HCT116 (cell line): ENCODE data around the gene SFXN5. TPM values are rescaled to one million over a fixed set of nuclear protein-coding genes. Genes with fewer than 3 reads are reported as not detected.
"Not testable (repeated sequence)": the region's sequence is repeated elsewhere in the genome, so short reads cannot be mapped to it uniquely, and the experiment has no call there.

Experiments
- ATAC-seq: fragments of 200-7000 bp; cut with Tn5 transposase; 2 replicates; pipeline ENCODE4 v1.9.1; 2020; ENCODE audit warnings: mild to moderate bottlenecking, moderate library complexity
- BruUV-seq: library from RNA; stranded (reverse); fragments of 400-500 nt; replicated peaks from 2 replicates; lab custom pipeline; 2021; lab: Mats Ljungman, UMichigan
- CTCF ChIA-PET: fragments of 300-600 bp; sonication (Branson Sonifier 250); formaldehyde crosslinking; loops from one replicate; lab custom pipeline; 2021; ENCODE audit warnings: antibody characterized with exemption; lab: Charles Lee
- POLR2A ChIA-PET: fragments of 300-600, 350-600 bp; sonication (Branson Sonifier 250); formaldehyde crosslinking; loops from one replicate; lab custom pipeline; 2021; ENCODE audit warnings: antibody characterized with exemption; lab: Charles Lee
- RAD21 ChIA-PET, 2 experiments: fragments of 300-600 bp; sonication (Branson Sonifier 250); formaldehyde crosslinking; loops; one replicate each; lab custom pipeline; 2023; ENCODE audit warnings: low total read pairs in 2 of 2; ENCODE audit not compliant: uncharacterized antibody in 2 of 2, unreplicated experiment in 2 of 2, low non-redundant PET in 1 of 2; lab: Charles Lee
- DNase-seq: peaks from one replicate; pipeline ENCODE4 v3.0.0-alpha.2; 2010; ENCODE audit warnings: low read depth, low spot score
- H2AFZ ChIP-seq: fragments of 200-600 bp; shearing (Covaris generic), sonication (generic); 2 replicates; pipeline ENCODE4 v1.6.1; 2017; ENCODE audit warnings: low read depth, mixed run types, mixed read lengths, antibody characterized with exemption, low read length; ENCODE audit not compliant: poor library complexity, severe bottlenecking
- H3K27ac ChIP-seq: 2 replicates; pipeline ENCODE4 v1.5.1; 2012; ENCODE audit warnings: low read depth, low read length
- H3K27me3 ChIP-seq: fragments of 200-600 bp; sonication (generic); 2 replicates; pipeline ENCODE4 v1.6.1; 2016; ENCODE audit warnings: mixed run types, low read length, mixed read lengths; ENCODE audit not compliant: insufficient read depth
- H3K36me3 ChIP-seq, 2 experiments: fragments of 200-500 bp in 1 of 2; fragments of 200-600 bp in 1 of 2; sonication (Bioruptor generic) in 1 of 2; sonication (generic) in 1 of 2; 2 replicates each; pipeline versions ENCODE4 v1.5.1 to v1.6.1; 2014 to 2016; ENCODE audit warnings: low read length in 2 of 2, inconsistent platforms in 1 of 2, mixed read lengths in 1 of 2, mixed run types in 1 of 2; ENCODE audit not compliant: insufficient read depth in 2 of 2, control insufficient read depth in 1 of 2
- H3K4me1 ChIP-seq, 2 experiments: fragments of 200-600 bp in 1 of 2; sonication (generic) in 1 of 2; 2 replicates each; pipeline versions ENCODE4 v1.5.1 to v1.6.1; 2012 to 2017; ENCODE audit warnings: low read length in 2 of 2, inconsistent platforms in 1 of 2, mild to moderate bottlenecking in 1 of 2, mixed read lengths in 1 of 2, mixed run types in 1 of 2, moderate library complexity in 1 of 2; ENCODE audit not compliant: insufficient read depth in 2 of 2, control insufficient read depth in 1 of 2
- H3K4me2 ChIP-seq: fragments of 200-600 bp; sonication (generic); 2 replicates; pipeline ENCODE4 v1.6.1; 2017; ENCODE audit warnings: mixed run types, low read length, mixed read lengths
- H3K4me3 ChIP-seq, 2 experiments: fragments of 200-600 bp in 1 of 2; sonication (generic) in 1 of 2; replicated peaks in 1 of 2; 2 replicates each; pipeline ENCODE4 v1.5.1; 2011 to 2016; ENCODE audit warnings: low read length in 2 of 2, control low read depth in 1 of 2, low read depth in 1 of 2, mild to moderate bottlenecking in 1 of 2, mixed read lengths in 1 of 2, mixed run types in 1 of 2
- H3K79me2 ChIP-seq: fragments of 200-600 bp; sonication (generic); 2 replicates; pipeline ENCODE4 v1.6.1; 2017; ENCODE audit warnings: mild to moderate bottlenecking, mixed run types, low read length, moderate library complexity, mixed read lengths; ENCODE audit not compliant: insufficient read depth
- H3K9ac ChIP-seq: fragments of 200-600 bp; sonication (generic); 2 replicates; pipeline ENCODE4 v1.6.1; 2016; ENCODE audit warnings: low read length, mixed read lengths
- H3K9me2 ChIP-seq: fragments of 200-600 bp; sonication (generic), shearing (Covaris generic); 2 replicates; pipeline ENCODE4 v1.6.1; 2017; ENCODE audit warnings: mixed run types, mild to moderate bottlenecking, moderate library complexity; ENCODE audit not compliant: insufficient read depth
- H3K9me3 ChIP-seq, 2 experiments: fragments of 200-500 bp in 1 of 2; fragments of 200-600 bp in 1 of 2; sonication (Bioruptor generic) in 1 of 2; sonication (generic) in 1 of 2; 2 replicates each; pipeline ENCODE4 v1.6.1; 2014 to 2017; ENCODE audit warnings: low read length in 2 of 2, mixed read lengths in 2 of 2, inconsistent platforms in 1 of 2, low read depth in 1 of 2, mild to moderate bottlenecking in 1 of 2, mixed run types in 1 of 2, moderate library complexity in 1 of 2; ENCODE audit not compliant: control insufficient read depth in 1 of 2, insufficient read depth in 1 of 2
- H4K20me1 ChIP-seq: fragments of 200-600 bp; sonication (generic), shearing (Covaris generic); 2 replicates; pipeline ENCODE4 v1.6.1; 2017; ENCODE audit warnings: mixed run types, mild to moderate bottlenecking, moderate library complexity; ENCODE audit not compliant: insufficient read depth
- ATF3 ChIP-seq: IDR thresholded peaks from 2 replicates; pipeline ENCODE4 v1.6.1; 2012
- CBX3 ChIP-seq: IDR thresholded peaks from 2 replicates; pipeline ENCODE4 v1.6.1; 2012; ENCODE audit warnings: low read depth
- CEBPB ChIP-seq: IDR thresholded peaks from 2 replicates; pipeline ENCODE4 v1.6.1; 2012; ENCODE audit warnings: low read depth
- EGR1 ChIP-seq: IDR thresholded peaks from 2 replicates; pipeline ENCODE4 v1.6.1; 2012; ENCODE audit warnings: low read depth
- EZH2 ChIP-seq: fragments of 200-600 bp; sonication (generic); IDR thresholded peaks from 2 replicates; pipeline ENCODE4 v1.6.1; 2017; ENCODE audit warnings: antibody characterized with exemption, mixed run types
- EZH2phosphoT487 ChIP-seq: fragments of 200-600 bp; IDR thresholded peaks from 2 replicates; pipeline ENCODE4 v1.6.1; 2018; ENCODE audit warnings: antibody characterized with exemption, borderline replicate concordance
- MAX ChIP-seq: IDR thresholded peaks from 2 replicates; pipeline ENCODE4 v1.6.1; 2012
- POLR2A ChIP-seq: IDR thresholded peaks from 2 replicates; pipeline ENCODE4 v1.7.0; 2011; ENCODE audit warnings: borderline replicate concordance; ENCODE audit not compliant: insufficient read depth, insufficient read length; ENCODE audit errors: extremely low read depth
- POLR2AphosphoS5 ChIP-seq: IDR thresholded peaks from 2 replicates; pipeline ENCODE4 v1.6.1; 2011; ENCODE audit warnings: mild to moderate bottlenecking, low read depth, low read length, moderate library complexity
- REST ChIP-seq: IDR thresholded peaks from 2 replicates; pipeline ENCODE4 v1.6.1; 2012; ENCODE audit warnings: low read depth
- SIN3A ChIP-seq: IDR thresholded peaks from 2 replicates; pipeline ENCODE4 v1.6.1; 2012; ENCODE audit warnings: low read depth
- SRF ChIP-seq: IDR thresholded peaks from 2 replicates; pipeline ENCODE4 v1.6.1; 2012; ENCODE audit warnings: low read depth
- YY1 ChIP-seq: IDR thresholded peaks from 2 replicates; pipeline ENCODE4 v1.6.1; 2011; ENCODE audit warnings: low read length, low read depth, moderate library complexity, mild to moderate bottlenecking; ENCODE audit not compliant: insufficient replicate concordance; ENCODE audit errors: extremely low read depth
- ZBTB33 ChIP-seq: IDR thresholded peaks from 2 replicates; pipeline ENCODE4 v1.6.1; 2011; ENCODE audit warnings: mild to moderate bottlenecking, low read length, moderate library complexity; ENCODE audit not compliant: insufficient replicate concordance; ENCODE audit errors: extremely low read depth
- ZFX ChIP-seq: fragments of 450-650 bp; IDR thresholded peaks from 2 replicates; pipeline ENCODE4 v1.6.1; 2017
- ZNF274 ChIP-seq: fragments of 200-500 bp; sonication (Bioruptor generic); IDR thresholded peaks from 2 replicates; pipeline ENCODE4 v1.6.1; 2014; ENCODE audit warnings: mild to moderate bottlenecking, low read depth, low read length, inconsistent platforms
- intact Hi-C: fragments of 100-400 bp; cut with micrococcal nuclease; formaldehyde crosslinking; loops from 2 replicates; pipeline ENCODE4 v1.10.0; 2022
- total RNA-seq: library from RNA; stranded (reverse); gene quantifications from one replicate; pipeline ENCODE4 v1.2.1, GENCODE V29; 2021; ENCODE audit not compliant: unreplicated experiment

The SFXN5 gene
- total RNA-seq, 1 experiment from 2014 or later, result 10.0 TPM

- not testable (repeated sequence) for ATAC-seq
- H3K27me3 ChIP-seq, result peaks cover 14% of the 10 kb centered on the region
These were observed 164.1 kb downstream of the SFXN5 start for GRCh38 chr2:72907369-72907768.

GRCh38 chr2:72901426-72901825 lies 170.1 kb downstream of the SFXN5 start:
- DNase-seq (no peak), ATAC-seq (no peak)
- intact Hi-C loops, result no loop called here
- H3K27me3 ChIP-seq, result no peaks in the 10 kb centered on the region; the same call in 1 of the 2 replicates
- no peak for TF ChIP-seq ZBTB33
- TF ChIP-seq CBX3, result no peak
- no peak for TF ChIP-seq SRF
- TF ChIP-seq EGR1, result no peak
- no peak for TF ChIP-seq EZH2phosphoT487
- TF ChIP-seq ATF3, result no peak
- no peak for TF ChIP-seq YY1
- TF ChIP-seq ZFX, result no peak
- no peak for TF ChIP-seq CEBPB
- TF ChIP-seq REST, result no peak
- no peak for TF ChIP-seq ZNF274
- TF ChIP-seq EZH2, result no peak
- no peak for TF ChIP-seq POLR2AphosphoS5
- TF ChIP-seq MAX, result no peak
- no peak for TF ChIP-seq SIN3A
- TF ChIP-seq POLR2A, result no peak
- no peaks in the 10 kb centered on the region for H3K4me1 ChIP-seq
- CTCF ChIA-PET, result no interaction called here
- POLR2A ChIA-PET, result no interaction called here
- no peak overlapping the region for H3K4me2 ChIP-seq
- BruUV-seq, result no TSS peak
- H3K9me3 ChIP-seq, result no peaks in the 10 kb centered on the region
- no peaks in the 10 kb centered on the region for H3K79me2 ChIP-seq
- RAD21 ChIA-PET, result no interaction called here
- no peak overlapping the region for H2AFZ ChIP-seq
- H3K27ac ChIP-seq, result no peak overlapping the region
- H4K20me1 ChIP-seq, result no peaks in the 10 kb centered on the region
- no peaks in the 10 kb centered on the region for H3K9me2 ChIP-seq
- H3K36me3 ChIP-seq, result no peaks in the 10 kb centered on the region
- no peak overlapping the region for H3K4me3 ChIP-seq
- no peak overlapping the region for H3K9ac ChIP-seq

More at GRCh38 chr2:72907369-72907768, 164.1 kb downstream of the SFXN5 start:
- RAD21 ChIA-PET, BruUV-seq, H2AFZ ChIP-seq, DNase-seq, H3K4me3 ChIP-seq, H3K9ac ChIP-seq, CTCF ChIA-PET, H3K36me3 ChIP-seq, H3K4me1 ChIP-seq, H3K9me3 ChIP-seq, H3K4me2 ChIP-seq, H3K27ac ChIP-seq, H3K9me2 ChIP-seq, H4K20me1 ChIP-seq, H3K79me2 ChIP-seq, POLR2A ChIA-PET: not testable (repeated sequence)
- intact Hi-C loops, result loop anchor here (5.0 kb wide), 1 partner anchor 270 kb away; no protein-coding TSS in a partner anchor
